Endodermal cell (in vitro differentiated cells): ENCODE measurements around the gene ZNF417. TPM values are rescaled to one million over a fixed set of nuclear protein-coding genes. Genes with fewer than 3 reads are reported as not detected.
A peak's percentile ranks its signal among the peaks of the same experiment; 100 is the strongest.

ENCODE experiments used
- DNase-seq: peaks from one replicate; pipeline ENCODE4 v3.0.0-alpha.2; 2017
- H3K27ac ChIP-seq: 2 replicates; pipeline ENCODE4 v1.5.1; 2013; ENCODE audit warnings: mild to moderate bottlenecking, low read depth, low read length, moderate library complexity
- H3K27me3 ChIP-seq: 2 replicates; pipeline ENCODE4 v1.6.1; 2013; ENCODE audit warnings: mild to moderate bottlenecking, low read length, moderate library complexity; ENCODE audit not compliant: insufficient read depth, control insufficient read depth, poor library complexity, severe bottlenecking
- H3K36me3 ChIP-seq: 2 replicates; pipeline ENCODE4 v1.7.0; 2013; ENCODE audit warnings: mild to moderate bottlenecking, low read length, moderate library complexity; ENCODE audit not compliant: control insufficient read depth, insufficient read depth
- H3K4me1 ChIP-seq: one replicate; pipeline ENCODE4 v1.7.0; 2013; ENCODE audit warnings: low read length; ENCODE audit not compliant: control insufficient read depth, insufficient read depth
- H3K4me3 ChIP-seq: 2 replicates; pipeline ENCODE4 v1.5.1; 2013; ENCODE audit warnings: mild to moderate bottlenecking, low read length, moderate library complexity
- H3K9ac ChIP-seq: 2 replicates; pipeline ENCODE4 v1.6.1; 2013; ENCODE audit warnings: mild to moderate bottlenecking, low read length, moderate library complexity; ENCODE audit not compliant: poor library complexity, severe bottlenecking; ENCODE audit errors: extremely low read depth
- H3K9me3 ChIP-seq: 2 replicates; pipeline ENCODE4 v1.6.1; 2013; ENCODE audit warnings: mild to moderate bottlenecking, low read length, moderate library complexity; ENCODE audit not compliant: control insufficient read depth
- H3K27ac Mint-ChIP-seq: 2 replicates; pipeline ENCODE4 v1.8.0; 2020; ENCODE audit warnings: mixed read lengths
- H3K27me3 Mint-ChIP-seq: 2 replicates; pipeline ENCODE4 v1.8.0; 2021; ENCODE audit warnings: mild to moderate bottlenecking, mixed read lengths; ENCODE audit not compliant: insufficient read depth
- H3K36me3 Mint-ChIP-seq: 2 replicates; pipeline ENCODE4 v1.8.0; 2020; ENCODE audit warnings: low read depth, mixed read lengths
- H3K4me1 Mint-ChIP-seq: 2 replicates; pipeline ENCODE4 v1.8.0; 2020; ENCODE audit warnings: mixed read lengths
- H3K4me3 Mint-ChIP-seq: 2 replicates; pipeline ENCODE4 v1.8.0; 2020; ENCODE audit warnings: mild to moderate bottlenecking, moderate library complexity, mixed read lengths
- H3K9me3 Mint-ChIP-seq: 2 replicates; pipeline ENCODE4 v1.8.0; 2020; ENCODE audit warnings: mild to moderate bottlenecking, mixed read lengths
- WGBS, 2 experiments: methylation state at CpG; one replicate each; pipeline versions ENCODE4 v1.1.5 to v1.1.7; 2013; ENCODE audit warnings: missing lambda C conversion rate in 2 of 2, mixed read lengths in 1 of 2; ENCODE audit not compliant: insufficient coverage in 1 of 2, insufficient read length in 1 of 2; 5-methylcytosine and 5-hydroxymethylcytosine counted together
- total RNA-seq, 2 donors: library from RNA; stranded (reverse); fragmentation: NEBNext Ultra II Directional in 1 of 2; extraction: Animal tissue kit (Norgen Biotek cat#: 25700) in 1 of 2; gene quantifications; 2 replicates in 1 of 2; 3 replicates in 1 of 2; pipeline ENCODE4 v1.2.1, GENCODE V29; 2021
- TF ChIP-seq, protein P1 (sequence below): fragments of 200-600 bp; sonication (generic); conservative IDR thresholded peaks from 2 replicates; pipeline ENCODE4 v1.5.0; 2021; ENCODE audit warnings: antibody characterized with exemption, mild to moderate bottlenecking

Gene ZNF417
- total RNA-seq, 2 donors from 2014 or later: 16.5 to 30.9 TPM

GRCh38 chr19:57927587-57927986, 11.2 kb upstream of the ZNF417 start:
- Histone ChIP-seq H3K4me1 (no peaks in the 10 kb centered on the region), H3K9me3 (peaks cover 83% of the 10 kb centered on the region), H3K27me3 (no peaks in the 10 kb centered on the region), H3K4me3 (peak overlapping the region; percentile 72), H3K36me3 (peaks cover 90% of the 10 kb centered on the region), H3K27ac (no peak overlapping the region), H3K9ac (no peak overlapping the region)
- Mint-ChIP-seq H3K9me3 (peaks cover 95% of the 10 kb centered on the region), H3K27me3 (no peaks in the 10 kb centered on the region), H3K27ac (no peak overlapping the region), H3K4me1 (no peaks in the 10 kb centered on the region), H3K4me3 (no peak overlapping the region), H3K36me3 (peaks cover 96% of the 10 kb centered on the region)
- 94 to 98% methylated on average over 4 of the region's 4 CpGs for WGBS, 2 experiments
- DNase-seq: no peak
- TF ChIP-seq, protein P1, sequence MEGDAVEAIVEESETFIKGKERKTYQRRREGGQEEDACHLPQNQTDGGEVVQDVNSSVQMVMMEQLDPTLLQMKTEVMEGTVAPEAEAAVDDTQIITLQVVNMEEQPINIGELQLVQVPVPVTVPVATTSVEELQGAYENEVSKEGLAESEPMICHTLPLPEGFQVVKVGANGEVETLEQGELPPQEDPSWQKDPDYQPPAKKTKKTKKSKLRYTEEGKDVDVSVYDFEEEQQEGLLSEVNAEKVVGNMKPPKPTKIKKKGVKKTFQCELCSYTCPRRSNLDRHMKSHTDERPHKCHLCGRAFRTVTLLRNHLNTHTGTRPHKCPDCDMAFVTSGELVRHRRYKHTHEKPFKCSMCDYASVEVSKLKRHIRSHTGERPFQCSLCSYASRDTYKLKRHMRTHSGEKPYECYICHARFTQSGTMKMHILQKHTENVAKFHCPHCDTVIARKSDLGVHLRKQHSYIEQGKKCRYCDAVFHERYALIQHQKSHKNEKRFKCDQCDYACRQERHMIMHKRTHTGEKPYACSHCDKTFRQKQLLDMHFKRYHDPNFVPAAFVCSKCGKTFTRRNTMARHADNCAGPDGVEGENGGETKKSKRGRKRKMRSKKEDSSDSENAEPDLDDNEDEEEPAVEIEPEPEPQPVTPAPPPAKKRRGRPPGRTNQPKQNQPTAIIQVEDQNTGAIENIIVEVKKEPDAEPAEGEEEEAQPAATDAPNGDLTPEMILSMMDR: no peak

DNA sequence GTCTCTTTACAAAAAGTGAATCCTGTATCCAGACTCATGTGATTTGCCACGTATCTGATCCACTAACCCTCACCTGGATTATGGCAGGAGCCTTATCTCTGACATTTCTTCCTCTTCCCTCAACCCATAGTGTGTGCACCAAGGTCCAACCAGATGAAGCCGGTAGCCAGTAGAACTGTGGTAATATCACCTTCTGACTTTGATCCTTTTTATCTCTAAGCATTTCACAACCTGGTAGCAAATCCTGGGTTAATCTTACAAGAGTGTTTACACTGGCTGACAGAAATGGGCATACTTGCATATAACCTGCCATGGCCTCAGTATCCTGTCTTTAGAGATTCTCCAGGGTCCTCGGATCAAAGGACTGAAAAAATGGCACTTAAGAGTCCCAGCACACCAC, 1.9 kb downstream of the ZNF417 start:
- Histone ChIP-seq H3K36me3 (peaks cover 28% of the 10 kb centered on the region), H3K4me3 (peak overlapping the region; percentile 98), H3K27me3 (no peaks in the 10 kb centered on the region), H3K9me3 (no peaks in the 10 kb centered on the region), H3K27ac (no peak overlapping the region), H3K9ac (no peak overlapping the region), H3K4me1 (peaks cover 3% of the 10 kb centered on the region)
- WGBS, 2 experiments: 88 to 93% methylated on average over 2 to 3 of the region's 3 CpGs
- TF ChIP-seq, protein P1: no peak
- Mint-ChIP-seq H3K4me1 (peaks cover 20% of the 10 kb centered on the region), H3K4me3 (peak overlapping the region; percentile 92), H3K27ac (no peak overlapping the region), H3K27me3 (no peaks in the 10 kb centered on the region), H3K9me3 (peaks cover 3% of the 10 kb centered on the region), H3K36me3 (peaks cover 66% of the 10 kb centered on the region)
- no peak for DNase-seq

DNA sequence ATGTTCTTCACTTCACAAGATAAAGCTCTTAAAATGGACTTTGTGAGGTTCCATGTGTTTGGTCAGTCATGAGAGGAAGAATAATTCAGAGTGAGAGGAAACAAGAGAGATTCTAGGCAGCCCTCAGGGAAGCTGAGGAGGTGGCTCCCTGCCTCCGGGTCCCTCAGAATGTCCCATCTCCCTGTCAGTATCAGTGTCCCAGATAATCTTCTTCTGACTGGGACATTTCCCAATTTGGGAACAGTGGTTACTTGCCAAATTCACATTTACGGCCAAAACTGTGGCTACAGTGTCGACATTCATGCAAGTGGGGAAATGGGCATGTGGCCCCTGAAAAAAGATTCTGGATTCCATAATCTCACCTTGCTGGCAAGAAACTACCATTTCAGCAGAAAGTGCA, 9.0 kb downstream of the ZNF417 start:
- H3K4me3 Mint-ChIP-seq: no peak overlapping the region
- no peaks in the 10 kb centered on the region for H3K4me1 ChIP-seq
- WGBS, 2 experiments: 92 to 98% methylated on average over 3 of the region's 3 CpGs
- TF ChIP-seq, protein P1: no peak
- H3K27me3 Mint-ChIP-seq: no peaks in the 10 kb centered on the region
- no peak overlapping the region for H3K27ac ChIP-seq
- peaks cover 68% of the 10 kb centered on the region for H3K36me3 Mint-ChIP-seq
- no peak overlapping the region for H3K9ac ChIP-seq
- no peaks in the 10 kb centered on the region for H3K27me3 ChIP-seq
- peaks cover 49% of the 10 kb centered on the region for H3K36me3 ChIP-seq
- no peaks in the 10 kb centered on the region for H3K4me1 Mint-ChIP-seq
- no peak overlapping the region for H3K27ac Mint-ChIP-seq
- no peak for DNase-seq
- no peak overlapping the region for H3K4me3 ChIP-seq
- peaks cover 21% of the 10 kb centered on the region for H3K9me3 ChIP-seq
- peaks cover 17% of the 10 kb centered on the region for H3K9me3 Mint-ChIP-seq
